SIG-M5 treated with dmso at 0.1 percent for 504 hours (cell line): ENCODE measurements around the gene MYOF.

Source experiments
- DNase-seq: peaks from one replicate; lab custom pipeline; 2025; ENCODE audit not compliant: unreplicated experiment; lab: John Stamatoyannopoulos, UW

Gene MYOF, protein sequence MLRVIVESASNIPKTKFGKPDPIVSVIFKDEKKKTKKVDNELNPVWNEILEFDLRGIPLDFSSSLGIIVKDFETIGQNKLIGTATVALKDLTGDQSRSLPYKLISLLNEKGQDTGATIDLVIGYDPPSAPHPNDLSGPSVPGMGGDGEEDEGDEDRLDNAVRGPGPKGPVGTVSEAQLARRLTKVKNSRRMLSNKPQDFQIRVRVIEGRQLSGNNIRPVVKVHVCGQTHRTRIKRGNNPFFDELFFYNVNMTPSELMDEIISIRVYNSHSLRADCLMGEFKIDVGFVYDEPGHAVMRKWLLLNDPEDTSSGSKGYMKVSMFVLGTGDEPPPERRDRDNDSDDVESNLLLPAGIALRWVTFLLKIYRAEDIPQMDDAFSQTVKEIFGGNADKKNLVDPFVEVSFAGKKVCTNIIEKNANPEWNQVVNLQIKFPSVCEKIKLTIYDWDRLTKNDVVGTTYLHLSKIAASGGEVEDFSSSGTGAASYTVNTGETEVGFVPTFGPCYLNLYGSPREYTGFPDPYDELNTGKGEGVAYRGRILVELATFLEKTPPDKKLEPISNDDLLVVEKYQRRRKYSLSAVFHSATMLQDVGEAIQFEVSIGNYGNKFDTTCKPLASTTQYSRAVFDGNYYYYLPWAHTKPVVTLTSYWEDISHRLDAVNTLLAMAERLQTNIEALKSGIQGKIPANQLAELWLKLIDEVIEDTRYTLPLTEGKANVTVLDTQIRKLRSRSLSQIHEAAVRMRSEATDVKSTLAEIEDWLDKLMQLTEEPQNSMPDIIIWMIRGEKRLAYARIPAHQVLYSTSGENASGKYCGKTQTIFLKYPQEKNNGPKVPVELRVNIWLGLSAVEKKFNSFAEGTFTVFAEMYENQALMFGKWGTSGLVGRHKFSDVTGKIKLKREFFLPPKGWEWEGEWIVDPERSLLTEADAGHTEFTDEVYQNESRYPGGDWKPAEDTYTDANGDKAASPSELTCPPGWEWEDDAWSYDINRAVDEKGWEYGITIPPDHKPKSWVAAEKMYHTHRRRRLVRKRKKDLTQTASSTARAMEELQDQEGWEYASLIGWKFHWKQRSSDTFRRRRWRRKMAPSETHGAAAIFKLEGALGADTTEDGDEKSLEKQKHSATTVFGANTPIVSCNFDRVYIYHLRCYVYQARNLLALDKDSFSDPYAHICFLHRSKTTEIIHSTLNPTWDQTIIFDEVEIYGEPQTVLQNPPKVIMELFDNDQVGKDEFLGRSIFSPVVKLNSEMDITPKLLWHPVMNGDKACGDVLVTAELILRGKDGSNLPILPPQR (N-terminal part only)

DNA sequence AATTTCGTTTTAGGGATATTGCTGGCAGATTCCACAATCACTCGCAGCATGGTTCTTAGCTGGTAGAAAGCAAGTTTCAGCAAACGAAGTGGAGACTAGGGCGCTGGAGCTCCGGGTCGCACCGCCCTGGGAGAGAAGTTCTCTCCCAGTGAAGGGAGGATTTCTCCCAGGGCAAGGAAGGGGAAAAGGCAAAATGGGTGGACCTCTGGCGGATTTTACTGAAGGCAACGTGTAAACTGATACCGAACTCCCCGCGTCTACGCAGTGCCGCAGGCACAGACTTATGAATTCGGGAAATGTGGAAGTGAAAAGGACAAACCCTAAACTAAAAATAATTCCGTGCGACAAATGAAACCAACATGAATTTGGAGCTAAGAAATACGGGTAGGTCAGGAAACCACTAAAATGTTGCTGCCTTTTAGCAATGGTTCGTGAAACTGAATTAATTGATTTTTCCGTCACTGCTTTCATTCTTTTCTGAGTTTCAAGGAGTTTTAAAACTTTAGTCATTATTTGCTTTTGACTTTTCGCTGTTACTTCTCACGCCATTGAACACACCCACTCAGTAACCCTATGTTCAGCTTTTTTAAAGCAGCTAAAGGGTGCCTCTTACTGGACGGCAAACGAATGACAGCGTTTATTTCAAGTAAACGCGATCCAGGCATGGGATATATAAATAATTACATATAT is at the start of gene MYOF:
Gene MYOF, minus strand, starts transcription at position 190 of the 690 bp plus-strand sequence. Its CDS starts 140 bp downstream, at position 50.
- peak; percentile 81 for DNase-seq

DNA sequence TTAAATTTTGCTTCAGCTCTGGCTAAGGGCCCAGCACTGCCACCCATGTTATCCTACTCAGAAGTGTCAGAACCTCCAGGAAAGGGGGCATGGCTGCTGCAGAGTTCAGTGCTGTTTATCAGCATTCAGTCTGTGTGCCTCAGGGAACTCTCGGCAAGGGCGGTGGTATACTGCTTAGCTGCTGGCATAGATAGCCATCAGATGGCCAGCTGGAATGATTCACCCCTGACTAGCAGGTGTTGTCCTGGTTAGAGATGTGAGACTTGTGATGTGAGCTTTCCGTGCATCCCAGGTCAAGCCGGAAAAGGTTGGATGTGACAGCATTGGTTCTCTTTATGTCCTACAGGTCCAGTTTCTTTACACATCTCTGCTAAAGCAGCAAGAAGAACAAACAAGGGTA is 36.4 kb upstream of the MYOF start:
- no peak for DNase-seq

DNA sequence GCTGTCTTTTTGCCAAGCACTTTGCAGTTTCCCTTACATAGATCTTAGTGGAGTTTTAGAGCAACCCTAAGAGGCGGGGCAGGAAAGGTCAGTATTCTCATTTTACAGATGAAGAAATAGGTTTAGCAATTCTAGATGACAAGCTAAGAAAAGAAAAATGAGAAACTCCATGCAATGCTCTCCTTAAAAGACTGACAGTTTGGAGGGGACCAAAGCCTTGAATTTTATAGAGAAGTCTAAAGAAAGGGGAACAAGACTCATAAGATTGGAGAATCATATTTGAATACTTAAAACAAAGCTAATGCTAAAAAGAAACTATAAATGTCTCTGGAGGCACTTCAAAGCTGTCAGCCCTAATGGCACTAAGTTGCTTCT is 33.9 kb upstream of the MYOF start:
- DNase-seq = no peak

DNA sequence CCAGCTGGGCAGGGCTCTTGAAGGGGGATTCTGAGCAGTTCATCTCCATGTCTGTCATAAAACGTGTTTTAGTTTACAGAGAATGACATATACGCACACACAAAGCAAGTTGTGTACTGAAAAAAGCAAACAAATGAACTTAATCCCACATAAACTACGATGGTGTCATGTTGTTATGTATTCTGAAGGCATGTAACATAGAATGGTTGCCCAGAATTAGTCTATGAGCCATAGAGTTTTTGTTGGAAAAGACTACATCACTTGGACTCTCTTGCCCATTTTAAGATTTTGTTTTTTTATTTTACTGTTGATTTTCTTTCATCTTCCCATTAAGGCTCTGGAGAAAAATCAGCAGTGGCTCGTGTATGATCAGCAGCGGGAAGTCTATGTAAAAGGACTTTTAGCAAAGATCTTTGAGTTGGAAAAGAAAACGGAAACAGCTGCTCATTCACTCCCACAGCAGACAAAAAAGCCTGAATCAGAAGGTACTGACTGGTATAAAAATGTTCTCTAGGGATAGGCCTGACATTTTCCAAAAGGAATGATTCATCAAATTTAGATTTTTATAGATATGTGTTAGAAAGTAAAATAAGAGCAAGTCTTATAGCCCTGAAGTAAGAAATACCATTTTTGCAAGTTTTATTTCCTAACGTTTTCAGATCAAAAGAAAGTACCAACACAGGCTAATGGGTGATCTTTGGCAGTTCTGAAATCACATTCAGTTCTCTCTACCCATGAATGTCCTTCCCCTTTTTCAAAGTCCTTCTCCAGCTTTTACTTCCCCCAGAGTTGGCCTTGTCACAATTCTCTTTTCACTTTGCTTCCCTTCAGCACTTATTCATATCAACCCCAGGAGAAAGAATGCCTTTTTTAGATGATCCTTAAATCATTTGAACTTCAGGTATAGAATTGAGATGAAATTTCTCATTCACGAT is 33.2 kb upstream of the MYOF start:
- DNase-seq = peak; percentile 53

DNA sequence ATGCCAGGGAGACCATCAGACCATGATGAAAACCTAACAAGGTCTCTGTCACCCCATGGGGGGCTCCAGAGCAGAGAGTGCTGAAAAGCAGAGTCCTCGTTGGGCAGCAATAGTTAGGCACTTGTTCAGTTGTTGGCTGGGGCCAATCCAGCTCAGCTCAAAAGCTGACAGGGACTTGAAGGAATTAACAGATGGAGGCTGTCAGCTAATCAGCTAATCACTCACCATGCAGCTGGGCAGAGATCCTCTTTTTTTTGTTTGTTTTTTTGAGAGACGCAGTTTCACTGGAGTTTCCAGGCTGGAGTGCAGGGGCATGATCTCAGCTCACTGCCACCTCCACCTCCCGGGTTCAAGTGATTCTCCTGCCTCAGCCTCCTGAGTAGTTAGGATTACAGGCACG is 32.4 kb upstream of the MYOF start:
- DNase-seq = no peak

DNA sequence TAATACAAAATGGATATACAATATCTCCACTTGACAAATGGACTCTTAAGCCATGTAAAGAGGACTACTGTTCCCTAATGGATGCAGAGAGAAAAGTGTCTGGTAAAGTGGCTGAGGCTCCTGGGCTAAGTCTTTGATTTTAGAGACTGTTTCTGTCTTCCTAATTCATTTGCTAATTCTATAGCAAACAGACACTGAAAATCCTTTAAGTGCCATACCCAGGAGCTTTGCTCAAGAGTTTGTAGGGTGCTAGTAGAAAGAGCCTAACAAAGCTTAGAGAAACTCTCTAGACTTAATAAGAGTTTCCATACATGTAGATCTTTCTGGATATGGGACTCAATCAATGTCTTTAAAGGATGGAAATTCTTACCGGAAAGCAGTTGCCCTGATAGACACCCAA is 31.0 kb upstream of the MYOF start:
- DNase-seq = no peak

DNA sequence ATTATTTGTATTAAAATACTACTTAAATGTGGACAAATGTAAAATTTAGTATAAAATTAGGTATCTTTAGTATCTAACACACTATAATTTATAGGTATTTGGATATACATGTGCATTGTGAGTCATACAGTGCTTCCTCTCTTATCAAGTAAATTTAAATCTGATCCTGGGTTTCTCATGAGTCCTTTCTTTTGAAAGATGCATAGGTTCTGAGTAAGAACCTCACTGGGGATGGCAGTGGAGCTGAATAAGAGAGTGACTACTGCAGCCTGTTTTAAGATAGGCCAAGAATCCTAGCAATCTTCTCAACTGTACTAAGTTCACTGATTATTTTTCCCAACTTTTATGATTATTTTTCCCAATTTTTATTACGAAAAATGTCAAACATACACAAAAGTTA is 30.4 kb upstream of the MYOF start:
- DNase-seq = no peak

DNA sequence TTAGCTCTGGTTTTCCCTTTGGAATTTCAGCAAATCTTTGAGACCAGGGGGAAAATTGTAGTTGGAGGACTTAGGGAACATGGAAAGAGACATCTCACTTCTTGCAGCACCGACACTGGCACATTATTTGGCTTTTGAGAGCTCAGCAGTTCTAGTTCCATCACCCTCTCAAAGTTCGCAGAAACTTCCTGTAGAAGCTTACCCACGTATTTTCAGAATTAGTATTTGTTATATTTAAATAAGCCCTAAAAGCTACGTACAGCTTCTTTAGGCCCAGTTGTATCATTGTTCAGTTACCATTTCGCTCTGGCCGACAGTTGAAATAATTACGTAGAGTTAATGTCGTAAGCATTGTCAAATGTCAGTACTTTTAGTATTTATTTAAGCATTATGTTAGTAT is 27.7 kb upstream of the MYOF start:
- DNase-seq = no peak

DNA sequence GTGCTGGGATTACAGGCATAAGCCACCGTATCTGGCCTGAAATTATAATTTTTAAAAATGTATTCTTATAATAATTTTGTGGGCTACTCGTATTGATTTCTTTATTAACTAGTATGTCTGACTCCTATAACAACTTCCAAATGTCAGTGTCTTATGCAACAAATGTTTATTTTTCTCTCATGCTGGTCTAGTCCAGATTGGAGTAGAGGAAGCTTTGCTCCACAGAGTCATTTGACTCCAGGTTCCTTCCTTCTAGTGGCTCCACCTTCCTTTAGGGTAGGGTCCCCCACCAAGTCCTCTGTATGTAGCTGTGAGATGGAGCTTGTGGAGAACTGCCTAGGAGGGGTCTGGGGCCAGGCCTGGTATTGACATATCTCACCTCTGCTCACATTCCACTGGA is 22.9 kb upstream of the MYOF start:
- DNase-seq = no peak

DNA sequence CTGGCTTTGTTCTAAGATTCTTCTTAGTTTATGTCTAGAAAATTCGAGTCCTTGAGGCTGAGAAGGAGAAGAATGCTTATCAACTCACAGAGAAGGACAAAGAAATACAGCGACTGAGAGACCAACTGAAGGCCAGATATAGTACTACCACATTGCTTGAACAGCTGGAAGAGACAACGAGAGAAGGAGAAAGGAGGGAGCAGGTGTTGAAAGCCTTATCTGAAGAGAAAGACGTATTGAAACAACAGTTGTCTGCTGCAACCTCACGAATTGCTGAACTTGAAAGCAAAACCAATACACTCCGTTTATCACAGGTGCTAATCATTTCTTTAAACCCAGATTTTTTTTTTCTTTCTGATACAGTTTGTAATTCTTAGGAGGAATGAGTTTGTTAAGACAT is 20.9 kb upstream of the MYOF start:
- no peak for DNase-seq

DNA sequence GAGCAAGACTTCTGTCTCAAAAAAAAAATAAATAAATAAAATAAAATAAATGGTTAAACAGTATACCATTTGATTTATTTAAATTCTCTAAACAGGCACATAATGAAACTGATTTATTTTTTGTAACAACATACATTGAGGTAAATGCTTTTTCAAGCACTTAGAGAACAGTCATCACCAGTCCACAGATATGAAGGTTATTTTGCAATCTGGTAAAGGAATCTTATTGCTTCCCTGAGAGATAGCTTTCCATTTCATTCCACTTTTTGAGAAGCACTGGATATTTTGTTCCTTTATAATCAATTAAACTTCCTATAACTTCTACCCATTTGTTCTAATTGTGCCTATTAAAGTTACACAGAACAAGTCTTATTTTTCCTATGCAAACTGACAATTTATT is 19.5 kb upstream of the MYOF start:
- DNase-seq = no peak

DNA sequence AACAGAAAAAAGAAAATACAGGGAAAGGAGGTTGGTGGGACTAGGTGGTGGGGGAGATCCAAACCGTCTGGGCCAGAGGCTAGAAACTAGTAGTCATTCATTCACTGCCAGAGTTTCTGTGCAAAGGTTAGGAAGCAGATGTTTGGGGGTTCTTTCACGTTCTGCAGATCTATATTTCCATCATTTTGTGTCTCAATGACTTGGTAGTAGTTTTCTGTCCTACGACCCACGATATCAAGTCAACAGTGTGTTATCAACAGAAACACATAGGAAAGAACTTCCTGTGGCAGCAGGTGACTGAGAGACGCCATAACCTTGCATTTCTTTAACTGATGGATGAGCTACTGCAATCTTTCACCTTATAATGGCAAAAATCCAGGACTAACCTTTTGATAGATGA is 16.0 kb upstream of the MYOF start:
- no peak for DNase-seq

DNA sequence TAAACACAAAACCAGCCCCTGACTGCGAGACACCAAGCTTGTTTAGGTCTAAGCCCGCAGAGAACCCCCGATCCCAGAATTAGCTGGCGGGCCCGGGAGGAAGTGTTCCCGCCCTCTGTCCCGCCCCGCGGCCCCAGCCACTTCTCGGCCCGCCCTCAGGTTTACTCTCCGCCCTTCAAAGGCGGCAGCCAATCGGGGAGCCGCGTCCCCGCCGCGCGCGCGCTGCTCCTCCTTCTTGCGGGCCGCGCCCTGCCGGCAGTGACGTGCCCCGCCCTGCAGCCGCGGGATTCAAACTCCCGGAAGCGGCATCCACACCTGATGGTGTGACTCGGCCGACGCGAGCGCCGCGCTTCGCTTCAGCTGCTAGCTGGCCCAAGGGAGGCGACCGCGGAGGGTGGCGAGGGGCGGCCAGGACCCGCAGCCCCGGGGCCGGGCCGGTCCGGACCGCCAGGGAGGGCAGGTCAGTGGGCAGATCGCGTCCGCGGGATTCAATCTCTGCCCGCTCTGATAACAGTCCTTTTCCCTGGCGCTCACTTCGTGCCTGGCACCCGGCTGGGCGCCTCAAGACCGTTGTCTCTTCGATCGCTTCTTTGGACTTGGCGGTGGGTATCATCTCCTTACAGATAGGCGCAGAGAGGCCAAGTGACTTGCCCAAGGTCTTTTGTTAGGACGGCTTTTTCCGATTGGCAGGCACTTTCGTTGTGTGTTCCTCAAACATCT is 14.3 kb upstream of the MYOF start, which contains the start of gene CEP55:
Gene CEP55, plus strand, starts transcription at position 291 of the 720 bp plus-strand sequence. CDS start 3,440 bp downstream, outside the sequence.
- peak; percentile 87 for DNase-seq

DNA sequence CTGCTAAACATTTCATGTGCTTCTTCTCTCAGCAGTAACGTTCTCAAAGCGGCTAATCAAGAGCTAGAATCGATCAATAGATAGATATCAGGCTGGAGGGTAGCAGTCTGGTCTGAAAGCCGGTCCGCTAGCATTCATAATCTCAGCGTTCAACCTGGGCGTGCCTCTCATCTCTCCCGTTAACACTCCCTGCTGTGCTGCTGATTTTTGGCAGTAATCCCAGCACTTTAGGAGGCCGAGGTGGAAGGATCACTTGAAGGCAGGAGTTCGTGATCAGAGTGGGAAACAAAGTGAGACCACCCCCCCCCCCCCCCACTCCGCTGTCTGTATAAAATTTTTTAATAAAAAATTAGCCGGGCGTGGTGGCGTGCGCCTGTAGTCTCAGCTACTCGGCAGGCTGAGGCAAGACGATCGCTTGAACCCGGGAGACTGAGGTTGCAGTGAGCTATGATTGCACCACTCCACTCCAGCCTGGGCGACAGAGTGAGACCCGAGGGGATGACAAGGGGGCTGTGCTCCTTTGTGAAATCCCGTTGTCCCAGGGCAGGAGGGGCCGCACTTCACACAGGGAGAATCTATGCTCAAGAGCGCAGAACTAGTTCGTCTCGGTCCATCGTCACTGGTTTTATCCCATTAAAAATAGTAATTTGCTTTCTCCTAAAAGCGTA is 13.7 kb upstream of the MYOF start:
- DNase-seq = peak; percentile 53

DNA sequence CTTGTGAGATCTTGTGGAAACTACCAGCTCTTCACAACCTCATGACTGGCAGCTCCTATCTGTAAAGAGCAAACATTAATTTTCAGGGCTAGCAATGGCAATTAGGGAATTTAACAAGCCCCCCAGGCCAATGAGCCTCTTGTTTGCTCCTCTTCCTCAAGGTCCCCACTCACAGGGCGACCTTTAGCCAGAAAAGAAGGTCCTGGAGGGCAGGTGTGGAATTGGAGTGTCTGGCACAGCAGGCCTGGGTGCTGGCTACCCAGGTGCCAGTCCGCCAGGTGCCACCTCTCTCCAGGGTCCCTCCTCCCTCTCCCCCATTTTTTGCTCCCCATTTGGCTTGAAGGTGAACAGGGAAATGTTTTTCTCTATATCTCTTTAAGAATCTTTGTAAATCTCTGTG is 12.4 kb upstream of the MYOF start:
- no peak for DNase-seq

DNA sequence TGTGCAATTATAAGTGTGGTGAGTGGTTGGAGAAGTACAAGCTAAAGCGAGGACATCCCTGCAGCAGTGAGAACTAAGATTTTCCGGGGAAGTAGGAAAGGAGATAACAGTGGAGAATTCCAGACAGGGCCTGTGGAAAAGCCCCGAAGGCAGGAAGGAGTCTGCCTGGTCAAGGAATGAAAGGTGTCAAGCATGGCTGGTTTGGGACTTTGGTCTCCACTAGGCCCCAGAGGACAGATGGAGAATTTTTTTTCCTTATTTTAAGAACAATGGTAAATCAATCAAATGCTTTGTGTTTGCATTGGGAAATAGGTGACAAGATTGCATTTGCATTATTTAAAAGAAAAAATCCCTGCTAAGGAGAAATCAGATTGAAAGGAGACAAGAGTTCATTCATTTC is 11.0 kb upstream of the MYOF start:
- no peak for DNase-seq

DNA sequence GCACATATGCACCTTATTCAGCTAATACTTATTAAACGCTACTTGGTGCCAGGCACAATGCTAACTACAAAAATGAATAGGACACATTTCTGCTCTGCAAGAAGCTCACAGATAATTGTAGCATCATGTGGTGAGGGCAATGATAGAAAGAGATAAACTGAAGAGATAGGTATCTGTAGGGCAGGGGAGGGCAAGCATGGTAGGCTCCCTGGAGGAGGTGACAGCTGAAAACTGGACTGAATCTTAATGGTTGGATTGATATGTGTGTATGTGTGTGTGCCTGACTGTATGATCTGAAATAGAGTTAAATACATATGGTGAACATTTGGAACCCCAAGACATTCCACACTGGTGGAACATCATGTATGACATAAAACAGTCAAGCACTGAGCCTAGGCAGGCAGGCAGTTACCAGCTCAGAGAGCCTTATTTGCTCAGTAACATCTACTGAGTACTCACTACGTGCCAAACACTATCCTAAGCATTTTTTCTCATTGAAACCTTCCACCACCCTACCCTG is 9.5 kb upstream of the MYOF start:
- no peak for DNase-seq

DNA sequence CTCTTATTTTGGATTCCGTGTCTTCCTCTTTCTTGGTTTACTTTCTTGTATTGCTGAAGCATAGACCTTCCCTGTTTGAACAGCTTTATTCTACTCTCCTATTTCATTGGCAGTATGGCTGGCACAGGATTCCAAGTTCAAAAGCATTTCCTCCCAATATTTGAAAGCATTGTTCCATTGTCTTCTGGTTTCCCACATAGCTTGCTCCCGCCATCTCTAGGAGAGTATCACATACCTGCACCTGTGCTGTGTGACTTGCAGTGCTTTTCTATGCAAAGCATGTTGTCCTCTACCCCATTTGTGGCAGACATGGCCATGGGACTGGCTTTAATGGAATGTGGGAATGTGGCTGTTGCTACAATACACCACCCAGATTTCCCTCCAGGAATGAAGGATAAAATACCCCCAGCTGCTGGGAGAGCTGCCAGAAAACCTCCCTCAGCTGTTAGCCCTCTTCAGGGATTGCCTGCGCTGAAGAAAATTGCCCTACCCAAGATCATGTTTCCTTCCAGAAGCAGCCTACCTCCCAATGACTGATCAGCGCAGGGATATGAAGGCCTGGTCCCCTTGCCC is 6.9 kb upstream of the MYOF start:
- DNase-seq = no peak
